Stimulated activated CD8-positive, alpha-beta memory T cell treated with anti-CD3 and anti-CD28 coated beads, Interleukin-12 subunit alpha, Interleukin-12 subunit beta, amount 100 ng/mL, for 4 hours (primary cell): ENCODE measurements around the gene FAM200C.

ENCODE experiments used
- DNase-seq: peaks from one replicate; pipeline ENCODE4 v3.0.0-alpha.2; 2020; ENCODE audit warnings: low read depth

Gene FAM200C

GRCh38 chr5:160419458-160420330, 19.8 kb upstream of the FAM200C start:
- no peak for DNase-seq

DNA sequence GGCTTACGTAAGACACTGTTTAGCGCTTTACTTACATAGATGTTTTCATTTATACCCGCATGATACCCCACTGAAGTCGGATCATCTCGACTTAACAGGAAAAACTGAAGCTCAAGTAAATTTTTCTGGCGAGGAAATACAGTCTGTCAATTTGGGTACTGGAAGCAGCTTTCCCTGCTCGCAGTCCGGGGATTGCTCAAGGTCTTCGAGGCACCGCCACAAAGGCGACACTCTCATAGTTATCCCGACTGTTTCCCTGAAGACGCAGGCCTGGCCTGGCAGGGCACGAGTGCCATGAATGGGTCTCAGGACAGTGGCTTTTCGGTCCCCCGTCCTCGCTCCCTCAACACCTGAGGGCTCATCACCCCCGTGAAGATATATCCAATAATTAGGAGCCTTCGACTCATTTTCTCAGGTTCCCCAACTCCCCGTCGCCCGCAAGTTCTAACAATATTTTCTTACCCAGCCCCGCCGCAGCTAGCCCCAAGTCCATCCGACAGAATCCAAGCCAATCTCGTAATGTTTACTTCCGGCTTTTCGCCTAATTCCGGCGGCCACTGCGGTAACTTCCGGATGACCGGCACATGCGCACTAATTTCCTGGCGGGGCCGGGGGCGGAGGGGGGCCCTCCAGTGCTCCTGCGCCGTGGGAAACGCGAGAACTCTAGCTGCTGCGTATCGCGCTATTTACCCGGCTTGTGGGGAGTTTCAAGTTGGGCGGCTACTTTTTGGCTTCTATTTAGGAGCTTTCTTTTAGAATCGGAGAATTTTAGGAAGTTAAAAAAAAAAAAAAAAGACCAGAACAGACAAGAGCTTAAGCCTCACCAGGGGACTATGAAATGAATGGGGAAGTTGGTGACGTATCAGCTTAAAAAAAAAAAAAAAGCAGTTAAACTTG, 19.0 kb upstream of the FAM200C start, which contains the start of gene SLU7:
Gene SLU7, minus strand, starts transcription at position 521 of the 897 bp plus-strand sequence. CDS start 3,787 bp downstream, outside the sequence.
- peak; percentile 88 for DNase-seq

- no peak for DNase-seq
Observed at GRCh38 chr5:160398806-160399205, 1.0 kb downstream of the FAM200C start.

GRCh38 chr5:160397492-160397891, 2.4 kb downstream of the FAM200C start:
- DNase-seq = no peak

- DNase-seq = no peak
Observed at GRCh38 chr5:160395111-160395510, 4.7 kb downstream of the FAM200C start.

- no peak for DNase-seq
Observed at GRCh38 chr5:160390787-160391696, 8.8 kb downstream of the FAM200C start.

GRCh38 chr5:160387445-160387844, 12.4 kb downstream of the FAM200C start:
- no peak for DNase-seq

- DNase-seq = no peak
Observed at GRCh38 chr5:160385496-160385895, 14.4 kb downstream of the FAM200C start.

DNA sequence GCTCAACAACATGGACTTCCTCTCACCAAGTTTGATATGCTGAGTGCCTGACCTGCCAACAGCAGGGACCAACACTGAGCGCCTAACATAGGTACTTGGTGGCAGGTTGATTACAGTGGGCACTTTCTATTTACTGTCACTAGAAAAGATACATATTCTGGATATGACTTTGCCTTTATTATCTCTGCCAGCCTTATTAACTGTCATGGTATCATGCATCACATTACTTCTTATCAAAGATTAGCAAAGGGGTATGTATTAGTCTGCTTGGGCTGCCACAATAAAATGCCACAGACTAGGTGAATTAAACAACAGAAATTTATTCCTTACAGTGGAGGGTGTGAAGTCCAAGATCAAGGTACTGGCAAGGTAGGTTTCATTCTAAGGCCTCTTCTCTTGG, 15.2 kb downstream of the FAM200C start:
- DNase-seq = no peak

GRCh38 chr5:160382346-160382745, 17.5 kb downstream of the FAM200C start:
- no peak for DNase-seq

DNA sequence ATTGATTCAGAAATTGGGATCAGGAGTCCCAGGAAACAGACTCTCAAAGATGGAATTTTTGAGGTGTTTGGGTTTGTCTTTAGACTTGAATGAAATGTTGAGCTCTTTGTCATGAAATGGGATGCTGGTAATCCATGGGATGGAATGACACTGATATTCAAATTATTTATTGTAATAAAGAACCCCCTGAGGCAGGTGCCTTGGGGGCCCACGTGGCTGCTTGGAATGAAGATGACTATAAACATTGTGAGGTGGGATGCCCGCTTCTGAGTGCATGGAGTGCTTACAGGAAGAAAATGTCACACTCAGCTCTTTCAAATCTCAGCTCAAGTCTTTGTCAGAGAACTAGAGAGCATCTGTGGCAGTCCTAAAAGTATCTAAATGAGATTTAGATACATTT, 19.8 kb downstream of the FAM200C start:
- DNase-seq = no peak

DNA sequence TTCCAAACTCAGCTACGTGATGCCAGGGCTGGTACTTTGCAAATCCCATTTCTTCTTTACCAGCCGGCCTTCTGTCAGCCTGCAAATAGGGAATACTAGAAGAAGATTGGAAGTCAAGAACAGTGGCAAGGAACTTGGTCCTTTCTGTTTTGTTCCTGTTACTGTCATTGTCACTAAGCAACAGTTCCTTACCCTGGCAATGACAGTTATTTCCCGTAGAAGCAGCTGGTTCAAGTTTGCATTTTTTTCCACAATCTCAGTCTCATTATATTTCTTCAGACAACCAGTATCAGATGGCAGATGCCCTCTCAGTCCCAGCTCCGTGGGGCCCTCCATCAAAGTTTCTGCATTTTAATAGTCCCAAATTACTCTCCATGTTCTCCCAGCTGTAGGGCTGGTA, 20.3 kb downstream of the FAM200C start:
- DNase-seq = no peak

- no peak for DNase-seq
Observed at GRCh38 chr5:160378330-160378729, 21.5 kb downstream of the FAM200C start.

- no peak for DNase-seq
Observed at GRCh38 chr5:160377651-160378050, 22.2 kb downstream of the FAM200C start.

DNA sequence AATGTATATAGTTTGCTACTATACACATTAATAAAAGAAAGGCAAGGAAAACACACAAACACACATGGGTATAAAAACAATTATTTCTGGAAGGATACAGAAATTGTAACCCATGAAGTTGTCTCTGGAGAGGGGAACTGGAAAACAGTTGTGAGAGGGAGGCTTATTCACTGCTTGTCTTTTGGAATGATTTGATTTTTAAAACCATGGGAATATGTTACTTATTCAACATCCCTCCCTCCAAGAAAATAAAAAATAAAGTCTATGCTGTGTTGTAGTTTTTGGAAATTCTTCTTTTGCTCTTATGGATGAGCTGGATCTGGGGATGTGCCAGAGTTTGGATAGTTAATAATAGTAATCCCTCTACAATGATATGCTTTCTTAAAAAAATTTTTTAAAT, 23.4 kb downstream of the FAM200C start:
- no peak for DNase-seq

GRCh38 chr5:160375701-160376100, 24.2 kb downstream of the FAM200C start:
- DNase-seq = no peak

DNA sequence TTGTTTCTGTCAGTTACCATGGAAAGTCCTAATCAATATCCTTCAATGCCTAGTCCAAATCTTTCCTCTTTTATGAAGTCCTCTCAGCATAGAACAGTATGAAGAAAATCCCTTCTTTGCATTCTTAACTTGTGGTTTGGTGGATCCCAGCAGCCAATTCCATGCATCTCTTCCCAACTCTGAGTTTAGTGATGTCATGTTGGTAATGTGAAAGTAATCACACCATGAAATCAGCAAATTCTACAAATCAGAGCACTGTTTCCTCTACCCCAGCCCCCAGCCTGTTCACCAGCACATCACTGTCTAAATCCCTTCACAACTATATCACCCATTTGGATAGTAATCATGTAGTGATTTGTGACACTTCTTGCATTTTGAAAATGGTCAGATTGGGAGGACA, 24.7 kb downstream of the FAM200C start:
- DNase-seq = no peak

GRCh38 chr5:160371294-160371693, 28.6 kb downstream of the FAM200C start:
- no peak for DNase-seq

GRCh38 chr5:160370713-160371034, 29.2 kb downstream of the FAM200C start:
- no peak for DNase-seq

DNA sequence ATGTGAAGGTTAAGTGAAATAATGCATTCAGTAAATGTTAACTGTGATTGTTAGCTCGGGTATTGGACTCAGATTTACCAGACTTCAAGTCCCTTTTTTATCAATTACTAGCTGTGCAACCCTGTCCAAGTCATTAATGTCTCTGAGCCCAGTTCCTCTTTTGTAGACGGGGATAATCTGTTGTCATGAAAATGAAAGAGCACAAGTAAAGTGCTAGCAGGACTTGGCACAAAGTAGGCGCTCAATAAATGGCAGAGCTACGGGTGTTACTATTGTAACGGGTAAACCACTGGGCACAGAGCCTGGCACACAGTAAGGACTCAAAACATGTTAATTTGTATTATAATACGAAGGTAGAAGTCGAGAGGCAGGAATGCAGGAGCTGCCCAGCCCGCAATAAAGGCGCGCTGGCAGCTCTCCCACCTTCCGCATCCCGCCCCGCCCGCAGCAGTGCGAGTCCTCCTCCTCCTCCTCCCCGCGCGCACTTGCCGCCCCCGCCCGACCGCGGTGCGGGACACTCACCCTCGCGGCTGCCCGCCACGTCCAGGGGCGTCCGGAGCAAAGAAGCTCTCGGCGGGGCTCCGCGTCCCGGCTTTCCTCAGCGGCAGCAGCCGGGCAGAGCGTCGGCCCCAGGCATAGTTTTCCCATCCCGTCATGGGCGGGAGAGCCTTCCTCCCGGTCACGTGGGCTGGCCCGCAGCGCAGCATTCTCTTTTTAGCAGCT, 29.7 kb downstream of the FAM200C start, which contains the start of gene C1QTNF2:
Gene C1QTNF2, minus strand, starts transcription at position 637 of the 723 bp plus-strand sequence. CDS start 15,615 bp downstream, outside the sequence.
- no peak for DNase-seq

GRCh38 chr5:160367885-160368284, 32.0 kb downstream of the FAM200C start:
- no peak for DNase-seq
